Measurements from ENCODE around the gene H2AZ2. TPM values are rescaled to one million over a fixed set of nuclear protein-coding genes. Genes with fewer than 3 reads are reported as not detected.

The H2AZ2 gene
- 100 to 1,000 TPM; 126 to 147 TPM for total RNA-seq
- long read RNA-seq, transcript H2AFV-202 (5 exons, 752 nt) = major isoform, 44 of 72 reads
- long read RNA-seq, partial matches to known transcripts = 1 of 72 reads
- long read RNA-seq, other reads (novel, unspliced or antisense) = 24 of 72 reads

DNA sequence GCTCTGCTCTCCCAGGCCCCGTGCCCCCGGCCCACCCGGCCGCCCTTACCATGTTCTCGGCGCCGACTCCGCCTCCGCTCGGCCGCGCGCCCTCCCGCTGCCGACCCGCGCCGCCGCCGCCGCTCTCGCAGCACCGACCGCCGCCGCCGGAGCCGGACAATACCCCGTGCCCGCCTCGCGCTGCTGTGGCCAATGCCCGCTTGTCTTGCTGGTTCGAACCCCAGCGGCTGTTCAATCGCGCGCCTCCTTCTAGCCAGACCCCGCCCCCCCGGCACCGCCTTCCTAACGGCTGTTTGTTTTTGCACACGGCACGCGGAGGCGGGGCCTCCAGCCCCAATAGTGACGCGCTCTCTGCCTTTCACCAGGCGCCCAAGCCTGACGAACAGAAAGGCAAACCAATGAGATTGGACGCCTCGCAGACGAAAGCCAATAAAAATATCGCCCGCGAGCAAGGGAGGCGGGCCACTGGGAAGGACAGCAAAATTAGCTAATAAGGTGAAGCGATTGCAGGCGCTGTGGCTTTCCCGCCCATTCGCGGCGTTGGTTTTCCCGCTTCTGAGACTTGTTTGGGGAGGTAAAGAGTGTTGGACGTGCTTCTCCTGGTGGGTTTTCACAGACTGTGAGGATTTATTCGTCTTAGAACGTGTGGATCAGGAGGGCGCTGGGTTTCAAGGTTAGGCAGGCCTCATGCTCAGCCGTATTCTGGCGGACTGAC, at the start of gene H2AZ2:
TSS of gene H2AZ2 (minus strand) at position 168 of the 715 bp plus-strand sequence. CDS start at position 52, 116 bp downstream.
- ATAC-seq (peak; percentile 89), DNase-seq (peak; percentile 100)
- intact Hi-C loops (cut with DNase I, micrococcal nuclease) = loop anchor here in 1 of 2 donors (2.0 to 10.0 kb wide), 3 partner anchors 39 to 356 kb away; partner anchors contain the start of genes NUDCD3 and TMED4

- intact Hi-C loops (cut with DNase I, micrococcal nuclease) = no loop called here
- DNase-seq (no peak), ATAC-seq (no peak)
Measured at GRCh38 chr7:44897309-44897708, 49.4 kb upstream of the H2AZ2 start.

GRCh38 chr7:44894888-44895580, 47.1 kb upstream of the H2AZ2 start:
- ATAC-seq = no peak
- DNase-seq = no peak
- intact Hi-C loops (cut with DNase I, micrococcal nuclease) = no loop called here

GRCh38 chr7:44893710-44894234, 45.9 kb upstream of the H2AZ2 start:
- DNase-seq (no peak), ATAC-seq (no peak)
- intact Hi-C loops (cut with DNase I, micrococcal nuclease) = no loop called here

GRCh38 chr7:44891791-44892190, 43.9 kb upstream of the H2AZ2 start:
- ATAC-seq = no peak
- intact Hi-C loops (cut with DNase I, micrococcal nuclease) = no loop called here
- DNase-seq = no peak

DNA sequence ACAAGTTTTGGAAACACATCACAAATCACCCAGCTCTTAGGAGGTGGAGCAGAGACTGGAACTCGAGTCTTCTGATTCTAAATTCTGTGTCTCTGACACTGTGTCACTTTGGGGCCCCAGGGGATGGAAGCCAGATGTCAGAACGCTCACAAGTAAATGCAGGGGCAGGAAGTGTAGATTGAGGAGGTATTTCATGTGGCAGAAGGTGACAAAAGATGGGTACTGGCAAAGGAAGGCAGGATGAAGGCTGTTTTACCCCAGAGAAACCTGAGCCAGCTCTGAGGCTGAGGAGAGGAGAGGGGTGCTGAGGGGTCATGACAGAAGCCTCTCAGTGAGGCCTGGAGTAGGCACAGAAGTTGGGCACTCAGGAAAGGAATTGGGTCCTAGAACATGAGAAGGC, 43.5 kb upstream of the H2AZ2 start:
- ATAC-seq (no peak), DNase-seq (no peak)
- intact Hi-C loops (cut with DNase I, micrococcal nuclease) = no loop called here

GRCh38 chr7:44889086-44889781, 41.3 kb upstream of the H2AZ2 start:
- intact Hi-C loops (cut with DNase I, micrococcal nuclease) = no loop called here
- no peak for ATAC-seq
- no peak for DNase-seq

DNA sequence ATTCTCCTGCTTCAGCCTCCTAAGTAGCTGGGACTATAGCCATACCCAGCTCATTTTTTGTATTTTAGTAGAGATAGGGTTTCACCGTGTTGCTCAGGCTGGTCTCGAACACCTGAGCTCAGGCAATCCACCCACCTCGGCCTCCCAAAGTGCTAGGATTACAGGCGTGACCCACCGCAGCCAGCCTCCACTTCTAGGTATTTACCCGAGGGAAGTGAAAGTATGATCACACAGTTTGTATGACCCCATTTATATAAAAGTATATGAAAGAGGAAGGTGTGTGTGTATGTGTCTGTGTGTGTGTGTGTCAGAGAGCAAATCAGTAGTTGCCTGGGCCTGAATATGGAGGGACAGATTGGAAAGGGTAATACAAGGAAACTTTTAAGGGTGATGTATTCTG, 39.4 kb upstream of the H2AZ2 start:
- ATAC-seq = no peak
- intact Hi-C loops (cut with DNase I, micrococcal nuclease) = loop anchor here in 1 of 2 donors (2.0 kb wide), 1 partner anchor 38 kb away; the partner anchor contains the start of gene H2AZ2
- no peak for DNase-seq

- peak; percentile 95 for ATAC-seq
- DNase-seq = peak; percentile 94 to 98
- intact Hi-C loops (cut with DNase I, micrococcal nuclease) = loop anchor here in 1 of 2 donors (2.0 kb wide), 1 partner anchor 37 kb away; the partner anchor contains the start of gene H2AZ2
Measured at GRCh38 chr7:44885394-44886317, 37.8 kb upstream of the H2AZ2 start, which contains the start of gene PURB. Gene PURB (minus strand): TSS chr7:44885530. CDS start chr7:44885348, 182 bp downstream.

- ATAC-seq (peak; percentile 27), DNase-seq (peak; percentile 50 to 70)
- intact Hi-C loops (cut with DNase I, micrococcal nuclease) = no loop called here
Measured at GRCh38 chr7:44884621-44885393, 36.9 kb upstream of the H2AZ2 start.

GRCh38 chr7:44883961-44884620, 36.2 kb upstream of the H2AZ2 start:
- DNase-seq (no peak), ATAC-seq (no peak)
- intact Hi-C loops (cut with DNase I, micrococcal nuclease) = no loop called here

DNA sequence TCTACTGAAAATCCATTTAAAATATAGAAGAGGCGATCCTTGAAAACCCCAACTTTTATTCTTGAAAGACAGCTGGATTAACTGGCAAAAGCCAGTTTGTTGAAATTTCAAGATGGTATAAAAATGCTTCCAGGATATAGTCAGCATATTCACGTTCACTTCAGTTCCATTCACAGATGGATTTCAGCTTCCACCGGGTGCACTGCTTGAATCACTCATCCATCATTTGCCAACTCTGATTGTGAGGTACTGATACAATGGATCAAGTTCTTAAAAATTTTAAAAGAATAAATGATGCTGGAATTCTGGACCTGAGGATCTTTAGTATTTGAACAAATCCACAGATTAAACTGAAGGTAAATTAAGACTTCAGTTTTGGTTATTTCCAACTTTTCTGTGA, 35.0 kb upstream of the H2AZ2 start:
- DNase-seq = no peak
- ATAC-seq = no peak
- intact Hi-C loops (cut with DNase I, micrococcal nuclease) = no loop called here

DNA sequence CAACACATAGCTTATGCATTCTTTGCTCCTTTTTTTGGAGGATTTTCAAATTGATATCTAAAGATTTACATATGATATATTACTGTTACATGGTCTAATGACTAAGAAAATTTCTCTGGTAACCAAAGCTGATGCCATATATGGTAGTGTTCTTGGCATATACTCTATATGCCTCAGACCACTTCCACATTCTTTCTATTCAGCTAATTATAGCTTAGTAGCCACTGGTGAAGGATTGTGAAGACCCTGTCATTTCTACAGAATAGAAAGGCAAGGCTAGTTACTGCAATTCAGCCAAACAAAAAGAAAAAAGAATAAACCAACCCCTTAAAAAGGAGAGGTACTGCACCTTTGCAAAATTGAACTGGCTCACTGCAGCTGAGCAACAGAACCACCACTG, 33.7 kb upstream of the H2AZ2 start:
- intact Hi-C loops (cut with DNase I, micrococcal nuclease) = no loop called here
- ATAC-seq (no peak), DNase-seq (no peak)

DNA sequence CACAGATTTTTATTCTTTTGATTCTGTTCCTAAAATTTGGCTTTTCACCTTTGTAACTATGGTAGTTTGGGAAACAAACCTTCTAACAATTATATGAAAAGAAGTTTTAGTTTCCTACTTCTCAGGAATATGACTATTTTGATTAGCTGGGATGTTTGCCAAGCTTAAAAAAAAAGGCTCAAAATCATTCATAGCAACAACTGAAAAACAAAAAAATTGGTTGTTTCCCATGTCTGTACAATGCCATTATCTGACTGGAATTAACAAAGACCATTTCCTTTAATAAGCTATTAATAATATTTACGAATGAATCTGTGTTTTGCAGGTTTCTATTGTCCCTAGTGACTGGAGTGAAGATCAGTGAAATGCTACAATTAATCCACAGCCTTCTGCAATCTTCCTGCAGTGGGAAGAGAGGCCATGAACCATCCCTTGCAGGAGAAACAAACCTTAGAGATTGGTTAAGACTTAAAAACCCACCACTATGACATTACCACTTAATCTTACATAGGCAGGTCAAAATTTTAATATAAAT, 33.2 kb upstream of the H2AZ2 start:
- intact Hi-C loops (cut with DNase I, micrococcal nuclease) = no loop called here
- ATAC-seq = no peak
- no peak for DNase-seq

GRCh38 chr7:44880317-44881018, 32.6 kb upstream of the H2AZ2 start:
- DNase-seq (no peak), ATAC-seq (no peak)
- intact Hi-C loops (cut with DNase I, micrococcal nuclease) = no loop called here

DNA sequence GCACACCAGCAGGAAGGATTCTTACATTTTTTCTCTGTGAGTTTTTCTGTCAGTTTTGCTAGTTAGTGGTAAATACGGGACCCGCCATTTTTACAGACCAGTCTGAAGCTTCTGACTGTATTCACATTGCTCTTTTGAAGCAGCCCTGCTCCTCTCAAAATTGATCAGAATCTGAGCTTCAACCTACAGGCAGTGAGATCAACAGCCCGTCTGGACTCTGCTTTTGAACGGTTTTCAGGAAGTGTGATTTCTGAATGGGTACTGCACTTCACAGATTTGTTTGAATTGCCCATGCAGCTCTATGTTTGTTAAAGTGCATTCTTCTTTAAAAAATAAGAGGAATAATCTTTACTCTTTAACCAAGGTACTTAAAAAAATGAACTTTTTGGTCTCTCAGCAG, 28.5 kb upstream of the H2AZ2 start:
- intact Hi-C loops (cut with DNase I, micrococcal nuclease) = no loop called here
- no peak for DNase-seq
- no peak for ATAC-seq
